Trophoblast cell (in vitro differentiated cells and primary cell): ENCODE results near the gene LRRC45.

ENCODE experiments used
- DNase-seq, 2 donors: peaks; one replicate each; pipeline ENCODE4 v3.0.0-alpha.2; 2016
- H2AFZ ChIP-seq: 2 replicates; pipeline ENCODE4 v1.6.1; 2013; ENCODE audit warnings: low read length, moderate library complexity, mild to moderate bottlenecking; ENCODE audit not compliant: insufficient read depth, poor library complexity
- H2AK5ac ChIP-seq: 2 replicates; pipeline ENCODE4 v1.6.1; 2013; ENCODE audit warnings: mild to moderate bottlenecking, low read length
- H2BK120ac ChIP-seq: 2 replicates; pipeline ENCODE4 v1.6.1; 2013; ENCODE audit warnings: low read length, mild to moderate bottlenecking, moderate library complexity; ENCODE audit not compliant: insufficient read depth, poor library complexity
- H2BK12ac ChIP-seq: 2 replicates; pipeline ENCODE4 v1.6.1; 2013; ENCODE audit warnings: mild to moderate bottlenecking, low read length, moderate library complexity
- H2BK5ac ChIP-seq: 2 replicates; pipeline ENCODE4 v1.6.1; 2013; ENCODE audit warnings: low read length, low read depth, moderate library complexity, mild to moderate bottlenecking; ENCODE audit not compliant: poor library complexity
- H3K14ac ChIP-seq: 2 replicates; pipeline ENCODE4 v1.6.1; 2013; ENCODE audit warnings: mild to moderate bottlenecking, low read length
- H3K18ac ChIP-seq: 2 replicates; pipeline ENCODE4 v1.6.1; 2013; ENCODE audit warnings: mild to moderate bottlenecking, low read length
- H3K23ac ChIP-seq: 2 replicates; pipeline ENCODE4 v1.6.1; 2013; ENCODE audit warnings: low read length
- H3K27ac ChIP-seq: 2 replicates; pipeline ENCODE4 v1.5.1; 2013; ENCODE audit warnings: low read depth, mild to moderate bottlenecking, inconsistent platforms, low read length, moderate library complexity
- H3K27me3 ChIP-seq: 2 replicates; pipeline ENCODE4 v1.6.1; 2013; ENCODE audit warnings: inconsistent platforms, mild to moderate bottlenecking, low read length, moderate library complexity; ENCODE audit not compliant: insufficient read depth
- H3K36me3 ChIP-seq, 2 experiments: 1 replicate in 1 of 2; 2 replicates in 1 of 2; pipeline ENCODE4 v1.6.1; 2013; ENCODE audit warnings: low read length in 2 of 2, mild to moderate bottlenecking in 2 of 2, moderate library complexity in 1 of 2; ENCODE audit not compliant: insufficient read depth in 2 of 2, control insufficient read depth in 1 of 2
- H3K4ac ChIP-seq: 2 replicates; pipeline ENCODE4 v1.6.1; 2013; ENCODE audit warnings: low read depth, mild to moderate bottlenecking, low read length, moderate library complexity
- H3K4me1 ChIP-seq, 2 experiments: 1 replicate in 1 of 2; 2 replicates in 1 of 2; pipeline ENCODE4 v1.6.1; 2013; ENCODE audit warnings: low read length in 2 of 2, mild to moderate bottlenecking in 2 of 2, moderate library complexity in 1 of 2; ENCODE audit not compliant: insufficient read depth in 2 of 2, control insufficient read depth in 1 of 2
- H3K4me2 ChIP-seq: 2 replicates; pipeline ENCODE4 v1.6.1; 2013; ENCODE audit warnings: inconsistent platforms, mild to moderate bottlenecking, low read length, moderate library complexity
- H3K4me3 ChIP-seq: 2 replicates; pipeline ENCODE4 v1.5.1; 2013; ENCODE audit warnings: mild to moderate bottlenecking, low read depth, low read length, inconsistent platforms
- H3K79me1 ChIP-seq: one replicate; pipeline ENCODE4 v1.6.1; 2013; ENCODE audit warnings: low read length
- H3K79me2 ChIP-seq: 2 replicates; pipeline ENCODE4 v1.6.1; 2013; ENCODE audit warnings: low read length, mild to moderate bottlenecking; ENCODE audit not compliant: control insufficient read depth, insufficient read depth, poor library complexity
- H3K9ac ChIP-seq: 2 replicates; pipeline ENCODE4 v1.6.1; 2013; ENCODE audit warnings: mild to moderate bottlenecking, low read length
- H3K9me3 ChIP-seq: 2 replicates; pipeline ENCODE4 v1.6.1; 2013; ENCODE audit warnings: low read depth, mild to moderate bottlenecking, control low read depth, inconsistent platforms, low read length; ENCODE audit not compliant: insufficient read depth
- H4K12ac ChIP-seq: 2 replicates; pipeline ENCODE4 v1.6.1; 2013; ENCODE audit warnings: low read depth, mild to moderate bottlenecking, low read length, moderate library complexity
- H4K8ac ChIP-seq: 2 replicates; pipeline ENCODE4 v1.6.1; 2013; ENCODE audit warnings: low read depth, mild to moderate bottlenecking, low read length, moderate library complexity
- H4K91ac ChIP-seq: one replicate; pipeline ENCODE4 v1.6.1; 2013; ENCODE audit warnings: low read depth, mild to moderate bottlenecking, low read length, moderate library complexity
- WGBS: extraction: QIAGEN DNeasy Blood & Tissue Kit; methylation state at CpG from one replicate; pipeline ENCODE4 v1.1.7; 2013; ENCODE audit warnings: missing lambda C conversion rate; ENCODE audit not compliant: insufficient read length, insufficient coverage; ENCODE audit errors: extremely low coverage; 5-methylcytosine and 5-hydroxymethylcytosine counted together

The LRRC45 gene

GRCh38 chr17:82033359-82034085 lies 10.4 kb downstream of the LRRC45 start:
- Histone ChIP-seq H4K91ac (no peak overlapping the region), H3K9ac (no peak overlapping the region), H3K4me1 (peaks cover 5 to 13% of the 10 kb centered on the region in 2 experiments), H2BK12ac (no peak overlapping the region), H3K23ac (no peak overlapping the region), H3K27me3 (no peaks in the 10 kb centered on the region), H2AK5ac (no peak overlapping the region), H3K79me1 (peaks cover 9% of the 10 kb centered on the region), H3K18ac (no peak overlapping the region), H4K12ac (no peak overlapping the region), H3K14ac (no peak overlapping the region), H3K4me2 (no peak overlapping the region), H2BK5ac (no peak overlapping the region), H3K27ac (no peak overlapping the region), H3K4me3 (no peak overlapping the region), H3K79me2 (peaks cover 5% of the 10 kb centered on the region), H2AFZ (no peak overlapping the region), H3K36me3 (peaks cover 8 to 9% of the 10 kb centered on the region in 2 experiments), H3K4ac (no peak overlapping the region), H2BK120ac (no peak overlapping the region), H3K9me3 (peaks cover 1% of the 10 kb centered on the region), H4K8ac (no peak overlapping the region)
- no CpG with 5 or more reads among the region's 38 CpGs for WGBS
- no peak for DNase-seq

DNA sequence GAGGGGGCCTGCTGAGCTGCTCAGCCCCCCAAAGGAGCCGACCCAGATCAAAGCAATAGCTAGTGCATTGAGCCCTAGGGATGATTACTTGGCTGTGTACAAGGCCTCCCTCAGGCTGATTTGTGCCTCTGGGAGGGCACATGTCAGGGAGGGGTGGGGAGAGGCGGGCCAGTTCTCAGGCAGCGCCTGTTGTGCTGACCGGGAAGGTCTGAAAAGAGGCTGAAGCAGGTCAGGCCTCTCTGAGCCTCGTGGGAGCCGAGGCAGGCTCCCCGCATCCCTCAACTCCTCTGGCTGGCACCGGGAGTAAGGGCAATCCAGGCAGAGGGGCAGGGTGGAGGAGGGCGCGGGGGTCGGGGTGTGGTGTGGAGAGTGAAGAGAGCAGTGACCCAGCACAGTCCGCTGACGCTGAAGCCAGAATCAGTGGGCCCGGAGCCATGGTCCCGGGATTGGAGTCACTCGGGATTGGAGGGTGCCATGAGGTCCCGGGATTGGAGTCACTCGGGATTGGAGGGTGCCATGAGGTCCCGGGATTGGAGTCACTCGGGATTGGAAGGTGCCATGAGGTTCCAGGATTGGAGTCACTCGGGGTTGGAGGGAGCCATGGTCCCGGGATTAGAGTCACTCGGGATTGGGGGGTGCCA lies 11.4 kb downstream of the LRRC45 start:
- no peak overlapping the region for H4K91ac ChIP-seq
- no peak overlapping the region for H4K12ac ChIP-seq
- H3K4ac ChIP-seq = no peak overlapping the region
- peaks cover 1% of the 10 kb centered on the region for H3K9me3 ChIP-seq
- peaks cover 6 to 8% of the 10 kb centered on the region in 2 experiments for H3K36me3 ChIP-seq
- H3K14ac ChIP-seq = no peak overlapping the region
- peaks cover 9% of the 10 kb centered on the region for H3K79me1 ChIP-seq
- H3K9ac ChIP-seq = no peak overlapping the region
- H3K18ac ChIP-seq = no peak overlapping the region
- no peak overlapping the region for H2AK5ac ChIP-seq
- H2AFZ ChIP-seq = no peak overlapping the region
- H3K4me1 ChIP-seq = peaks cover 5 to 13% of the 10 kb centered on the region in 2 experiments
- H3K4me2 ChIP-seq = no peak overlapping the region
- no peak overlapping the region for H3K27ac ChIP-seq
- no peaks in the 10 kb centered on the region for H3K27me3 ChIP-seq
- no peak overlapping the region for H2BK120ac ChIP-seq
- H2BK5ac ChIP-seq = no peak overlapping the region
- H3K23ac ChIP-seq = no peak overlapping the region
- no peak overlapping the region for H2BK12ac ChIP-seq
- H4K8ac ChIP-seq = no peak overlapping the region
- no peak for DNase-seq
- H3K79me2 ChIP-seq = peaks cover 5% of the 10 kb centered on the region
- no peak overlapping the region for H3K4me3 ChIP-seq
- WGBS = no CpG with 5 or more reads among the region's 23 CpGs

DNA sequence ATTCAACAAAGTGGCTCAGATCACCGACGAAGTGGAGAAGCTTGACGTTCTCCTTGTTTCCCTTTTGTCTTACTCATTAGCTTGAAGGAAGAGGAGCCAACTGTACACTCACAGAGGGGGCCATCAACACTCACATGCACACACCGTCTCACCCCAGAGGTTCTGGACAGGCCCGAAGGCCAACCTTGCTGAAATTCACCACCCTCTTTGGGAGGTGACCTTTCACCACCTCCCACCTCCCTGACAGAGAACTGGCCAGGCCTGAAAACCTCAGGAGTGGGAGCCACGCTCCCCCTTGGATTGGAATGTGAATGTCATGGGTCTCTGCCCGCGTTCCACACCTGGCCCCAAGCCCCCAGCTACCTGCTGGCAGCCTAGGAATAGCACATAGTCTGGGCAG lies 12.4 kb downstream of the LRRC45 start:
- H3K27me3 ChIP-seq = no peaks in the 10 kb centered on the region
- peaks cover 9% of the 10 kb centered on the region for H3K79me1 ChIP-seq
- H3K36me3 ChIP-seq = peaks cover 6 to 8% of the 10 kb centered on the region in 2 experiments
- no peak overlapping the region for H2BK12ac ChIP-seq
- H3K27ac ChIP-seq = no peak overlapping the region
- no peak overlapping the region for H2BK120ac ChIP-seq
- H4K8ac ChIP-seq = no peak overlapping the region
- no peak overlapping the region for H3K9ac ChIP-seq
- H3K23ac ChIP-seq = no peak overlapping the region
- WGBS = no CpG with 5 or more reads among the region's 8 CpGs
- no peak overlapping the region for H3K4ac ChIP-seq
- H3K4me3 ChIP-seq = no peak overlapping the region
- no peak overlapping the region for H3K4me2 ChIP-seq
- no peak overlapping the region for H3K14ac ChIP-seq
- no peak overlapping the region for H2AK5ac ChIP-seq
- H3K4me1 ChIP-seq = peaks cover 5 to 13% of the 10 kb centered on the region in 2 experiments
- H3K18ac ChIP-seq = no peak overlapping the region
- peaks cover 5% of the 10 kb centered on the region for H3K79me2 ChIP-seq
- H2AFZ ChIP-seq = no peak overlapping the region
- no peak overlapping the region for H2BK5ac ChIP-seq
- no peaks in the 10 kb centered on the region for H3K9me3 ChIP-seq
- no peak overlapping the region for H4K12ac ChIP-seq
- no peak overlapping the region for H4K91ac ChIP-seq
- DNase-seq = no peak

- Histone ChIP-seq H3K4me1 (peaks cover 5 to 13% of the 10 kb centered on the region in 2 experiments), H3K9me3 (no peaks in the 10 kb centered on the region), H2BK5ac (no peak overlapping the region), H3K27ac (no peak overlapping the region), H3K14ac (no peak overlapping the region), H2BK120ac (no peak overlapping the region), H2AK5ac (no peak overlapping the region), H3K79me1 (peaks cover 8% of the 10 kb centered on the region), H4K8ac (no peak overlapping the region), H3K4me3 (no peak overlapping the region), H2BK12ac (no peak overlapping the region), H3K79me2 (peaks cover 5% of the 10 kb centered on the region), H3K4ac (no peak overlapping the region), H3K36me3 (peaks cover 6 to 8% of the 10 kb centered on the region in 2 experiments), H4K91ac (no peak overlapping the region), H2AFZ (no peak overlapping the region), H3K27me3 (no peaks in the 10 kb centered on the region), H3K4me2 (peak overlapping the region; percentile 89), H3K9ac (no peak overlapping the region), H4K12ac (no peak overlapping the region), H3K23ac (no peak overlapping the region), H3K18ac (peak overlapping the region; percentile 43)
- no CpG with 5 or more reads among the region's 20 CpGs for WGBS
- DNase-seq = no peak
Observed at GRCh38 chr17:82035956-82036633, 13.0 kb downstream of the LRRC45 start.
